ENCODE results near the gene MAP3K10.
"Not testable (repeated sequence)": the region's sequence is repeated elsewhere in the genome, so short reads cannot be mapped to it uniquely, and the experiment has no call there.

Gene MAP3K10

DNA sequence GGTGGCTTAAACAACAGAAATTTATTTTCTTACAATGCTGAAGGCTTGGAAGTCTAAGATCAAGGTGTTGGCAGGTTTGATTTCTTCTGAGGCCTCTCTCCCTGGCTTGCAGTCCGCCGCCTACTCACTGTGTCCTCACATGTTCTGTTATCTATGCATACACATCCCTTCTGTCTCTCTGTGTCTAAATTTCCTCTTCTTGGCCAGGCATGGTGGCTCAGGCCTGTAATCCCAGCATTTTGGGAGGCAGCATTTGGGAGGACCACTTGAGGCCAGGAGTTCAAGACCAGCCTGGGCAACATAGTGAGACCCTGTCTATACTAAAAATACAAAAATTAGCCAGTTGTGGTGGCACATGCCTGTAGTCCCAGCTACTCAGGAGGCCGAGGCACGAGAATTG lies 19.9 kb upstream of the MAP3K10 start:
- not testable (repeated sequence) for DNase-seq (ENCODE audit: low read depth in 2 of 3, low spot score in 1 of 3)

DNA sequence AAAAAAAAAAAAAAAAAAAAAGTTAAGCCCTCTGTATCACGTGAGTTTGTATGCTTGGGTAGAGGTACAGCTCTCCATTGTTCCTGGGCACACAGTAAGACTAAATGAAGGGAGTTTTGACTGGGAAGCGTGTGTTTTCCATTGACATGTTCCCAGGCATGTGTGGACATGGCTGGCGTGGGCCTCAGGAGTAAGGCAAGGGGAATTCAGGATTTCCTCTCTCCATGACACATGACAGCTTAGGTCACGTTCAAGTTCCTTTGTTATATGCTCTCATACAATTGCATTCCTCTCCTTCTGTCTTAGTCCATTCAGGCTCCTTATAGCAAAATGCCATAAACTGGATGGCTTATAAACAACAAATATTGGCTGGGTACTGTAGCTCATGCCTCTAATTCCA lies 17.1 kb upstream of the MAP3K10 start:
- no peak for DNase-seq (ENCODE audit: low read depth in 2 of 3, low spot score in 1 of 3)

DNA sequence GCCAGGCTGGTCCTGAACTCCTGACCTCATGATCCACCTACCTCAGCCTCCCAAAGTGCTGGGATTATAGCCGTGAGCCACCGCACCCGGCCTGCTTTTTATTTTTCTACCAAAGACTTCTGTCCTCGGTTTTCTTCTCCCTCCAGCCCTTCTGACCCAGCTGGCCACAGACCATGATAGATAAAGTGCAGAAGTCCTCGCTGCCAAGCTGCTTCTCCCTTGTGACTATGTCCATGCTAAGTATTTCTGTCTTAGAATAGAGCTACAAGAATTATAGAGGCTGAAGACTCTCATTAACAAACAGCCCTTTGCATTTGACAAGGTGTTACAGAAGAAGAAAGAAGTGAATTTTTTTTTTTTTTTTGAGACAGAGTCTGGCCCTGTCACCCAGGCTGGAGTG lies 15.4 kb upstream of the MAP3K10 start:
- no peak for DNase-seq (ENCODE audit: low read depth in 2 of 3, low spot score in 1 of 3)

- no peak for DNase-seq (ENCODE audit: low read depth in 2 of 3, low spot score in 1 of 3)
These were observed 13.7 kb upstream of the MAP3K10 start for GRCh38 chr19:40177286-40178070.

DNA sequence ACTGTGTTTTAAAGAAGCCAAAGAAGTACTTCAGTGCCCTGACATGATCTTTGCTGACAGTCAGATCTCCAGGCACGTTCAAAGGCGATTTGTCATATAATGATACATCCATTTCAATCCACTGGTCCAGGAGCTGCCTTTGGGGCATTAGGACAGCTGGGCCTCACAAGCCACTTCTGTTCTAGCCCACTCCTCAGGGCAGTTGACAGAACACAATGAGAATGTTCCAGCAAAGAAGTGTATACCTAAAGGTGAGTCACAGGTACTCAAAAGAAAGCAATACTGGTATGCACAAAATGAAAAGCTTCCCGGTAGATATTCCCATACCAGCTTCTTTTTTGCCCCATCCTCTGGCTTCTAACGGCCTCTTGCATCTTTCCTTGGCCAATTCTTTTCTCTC lies 12.5 kb upstream of the MAP3K10 start:
- no peak for DNase-seq (ENCODE audit: low read depth in 2 of 3, low spot score in 1 of 3)

DNA sequence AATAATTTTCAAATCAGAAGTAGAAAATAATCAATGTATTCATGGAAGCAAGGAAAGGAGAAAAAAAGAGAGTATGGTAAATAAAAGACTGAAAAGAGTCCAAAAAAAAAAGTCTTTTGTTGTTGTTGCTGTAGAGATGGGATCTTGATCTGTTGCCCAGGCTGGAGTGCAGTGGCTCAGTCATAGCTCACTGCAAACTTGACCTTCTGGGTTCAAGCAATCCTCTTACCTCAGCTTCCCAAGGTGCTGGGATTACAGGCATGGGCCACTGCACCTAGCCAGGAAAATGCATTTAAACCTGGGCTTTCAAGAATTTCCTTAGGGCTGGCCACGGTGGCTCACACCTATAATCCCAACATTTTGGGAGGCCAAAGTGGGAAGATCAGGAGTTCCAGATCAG lies 7.0 kb upstream of the MAP3K10 start:
- DNase-seq (ENCODE audit: low read depth in 2 of 3, low spot score in 1 of 3) = no peak

GRCh38 chr19:40191836-40192646 lies 815 bp downstream of the MAP3K10 start:
- DNase-seq (ENCODE audit: low read depth in 2 of 3, low spot score in 1 of 3) = no peak

DNA sequence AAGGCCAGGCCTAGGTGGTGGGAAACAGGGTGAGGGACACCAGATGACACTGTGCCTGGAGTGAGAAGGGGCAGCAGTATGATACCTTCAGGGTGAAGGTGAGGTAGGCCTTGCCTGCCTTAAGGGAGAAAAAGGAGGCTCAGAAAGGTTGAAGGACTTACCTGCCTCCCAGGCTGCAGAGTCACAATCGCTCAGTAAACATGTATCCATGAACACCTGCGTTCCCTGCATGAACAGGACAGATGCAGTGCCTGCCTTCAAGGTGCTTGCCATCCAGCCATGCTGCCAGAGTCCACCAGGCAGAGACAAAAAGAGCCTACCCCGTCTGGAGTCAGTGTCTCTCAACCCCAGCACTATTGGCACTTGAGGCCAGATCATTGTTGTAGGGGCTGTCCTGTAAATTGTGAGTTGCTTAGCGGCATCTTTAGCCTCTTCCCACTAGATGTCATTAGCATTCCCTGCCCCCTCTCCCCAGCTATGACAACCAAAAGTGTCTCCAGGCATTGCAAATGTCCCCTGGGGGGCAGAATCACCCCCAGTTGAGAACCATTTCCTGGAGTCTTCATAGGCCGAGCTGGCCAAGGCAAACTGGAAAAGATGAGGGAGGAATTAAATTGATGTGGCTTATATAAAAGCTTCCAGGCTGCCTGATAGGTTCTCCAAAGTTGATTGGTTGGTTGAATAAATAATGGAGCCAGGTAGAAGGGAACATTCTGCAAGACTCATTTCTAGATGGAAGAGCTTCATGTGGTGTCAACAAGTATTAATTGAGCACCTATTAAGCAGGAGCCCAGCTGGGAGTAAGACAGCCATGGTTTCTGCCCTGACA lies 1.7 kb downstream of the MAP3K10 start:
- DNase-seq (ENCODE audit: low read depth in 2 of 3, low spot score in 1 of 3) = no peak

DNA sequence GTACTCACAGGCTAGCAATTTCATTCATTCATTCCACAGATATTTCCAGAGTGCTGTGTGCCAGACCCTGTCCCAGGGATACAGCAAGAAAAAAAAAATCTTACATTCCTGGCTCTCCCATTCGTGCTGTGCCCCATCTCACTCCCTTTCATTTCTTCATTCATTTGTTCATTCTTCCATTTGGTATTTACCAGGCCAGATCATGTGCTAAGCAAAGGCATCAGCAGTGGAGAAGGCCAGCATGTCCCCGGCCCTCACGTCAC lies 2.3 kb downstream of the MAP3K10 start:
- DNase-seq (ENCODE audit: low read depth in 2 of 3, low spot score in 1 of 3) = no peak

GRCh38 chr19:40198272-40198990 lies 7.2 kb downstream of the MAP3K10 start:
- DNase-seq (ENCODE audit: low read depth in 2 of 3, low spot score in 1 of 3) = no peak

DNA sequence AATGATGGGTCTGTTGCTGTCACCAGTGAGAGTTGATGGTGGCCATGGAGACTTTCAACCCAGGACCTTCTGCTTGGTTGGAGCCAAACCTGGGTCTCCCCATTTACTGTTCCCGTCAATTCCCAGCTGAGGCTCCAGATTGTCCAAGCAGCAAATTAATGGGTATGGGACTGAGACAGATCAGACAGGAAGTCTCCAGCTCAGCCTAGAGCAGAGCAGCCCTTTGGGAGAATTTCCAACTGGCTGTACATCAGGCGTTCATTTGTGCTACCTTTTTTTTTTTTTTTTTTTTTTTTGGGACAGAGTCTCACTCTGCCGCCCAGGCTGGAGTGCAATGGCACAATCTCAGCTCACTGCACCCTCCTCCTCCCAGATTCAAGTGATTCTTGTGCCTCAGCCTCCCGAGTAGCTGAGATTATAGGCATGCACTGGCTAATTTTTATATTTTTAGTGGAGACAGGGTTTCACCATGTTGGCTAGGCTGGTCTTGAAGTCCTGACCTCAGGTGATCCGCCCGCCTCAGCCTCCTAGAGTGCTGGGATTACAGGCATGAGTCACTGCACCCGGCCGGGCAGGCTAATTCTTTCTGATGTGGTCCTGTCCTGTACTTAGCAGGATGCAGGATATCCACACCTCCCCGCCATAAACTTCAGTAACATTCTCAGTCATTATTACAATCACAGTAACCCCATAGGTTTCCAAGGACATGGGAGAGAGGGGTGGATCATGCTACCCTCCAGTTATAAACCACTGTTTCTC lies 9.3 kb downstream of the MAP3K10 start:
- DNase-seq (ENCODE audit: low read depth in 2 of 3, low spot score in 1 of 3) = no peak

- DNase-seq (ENCODE audit: low read depth in 2 of 3, low spot score in 1 of 3) = no peak
These were observed 13.2 kb downstream of the MAP3K10 start for GRCh38 chr19:40204381-40204780.

DNA sequence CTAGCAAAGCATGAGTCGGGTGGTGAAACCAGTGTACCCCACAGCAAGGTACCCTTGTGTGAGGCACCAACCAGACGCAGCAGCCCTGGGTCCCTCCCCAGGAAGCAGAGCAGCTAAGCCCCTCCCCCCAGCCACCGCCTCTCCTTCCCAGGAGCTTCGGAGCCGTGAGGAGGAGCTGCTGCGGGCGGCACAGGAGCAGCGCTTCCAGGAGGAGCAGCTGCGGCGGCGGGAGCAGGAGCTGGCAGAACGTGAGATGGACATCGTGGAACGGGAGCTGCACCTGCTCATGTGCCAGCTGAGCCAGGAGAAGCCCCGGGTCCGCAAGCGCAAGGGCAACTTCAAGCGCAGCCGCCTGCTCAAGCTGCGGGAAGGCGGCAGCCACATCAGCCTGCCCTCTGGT lies 14.5 kb downstream of the MAP3K10 start:
- DNase-seq (ENCODE audit: low read depth in 2 of 3, low spot score in 1 of 3) = no peak

DNA sequence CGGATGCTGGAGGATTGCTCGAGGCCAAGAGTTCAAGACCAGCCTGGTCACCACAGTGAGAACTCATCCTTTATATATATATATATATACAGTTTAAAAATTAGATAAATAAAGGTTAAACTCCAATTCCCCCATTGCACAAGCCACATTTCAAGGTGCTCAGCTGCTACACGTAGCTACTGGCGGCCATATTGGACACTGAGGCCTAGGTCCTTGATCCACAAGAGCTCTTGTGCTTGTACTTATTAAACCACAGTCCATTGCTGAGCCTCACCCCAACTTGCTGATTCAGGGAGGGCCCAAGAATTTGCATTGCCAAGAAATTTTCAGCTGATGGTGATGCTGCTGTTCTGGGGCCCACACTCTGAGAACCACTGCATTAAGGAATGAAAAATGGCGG lies 17.4 kb downstream of the MAP3K10 start:
- DNase-seq (ENCODE audit: low read depth in 2 of 3, low spot score in 1 of 3) = no peak

DNA sequence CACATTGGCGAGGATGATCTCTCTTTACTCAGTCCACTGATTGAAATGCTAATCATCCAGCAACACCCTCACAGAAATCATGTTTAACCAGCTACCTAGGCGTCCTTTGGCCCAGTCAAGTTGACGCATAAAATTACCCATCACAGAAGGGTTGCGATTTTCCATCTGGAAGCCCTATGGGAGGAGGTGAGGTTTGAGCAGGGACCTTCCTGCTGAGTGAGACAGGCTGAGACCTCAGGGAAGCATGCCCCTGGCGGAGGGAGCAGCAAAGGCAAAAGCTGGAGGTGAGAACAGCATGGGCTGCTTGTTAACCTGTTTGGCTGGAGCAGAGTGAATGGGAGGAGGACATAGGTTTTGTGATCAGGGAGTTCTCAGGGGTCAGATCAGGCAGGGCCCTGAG lies 19.7 kb downstream of the MAP3K10 start:
- DNase-seq (ENCODE audit: low read depth in 2 of 3, low spot score in 1 of 3) = no peak

- DNase-seq (ENCODE audit: low read depth in 2 of 3, low spot score in 1 of 3) = no peak
These were observed 22.1 kb downstream of the MAP3K10 start for GRCh38 chr19:40213251-40213829.

DNA sequence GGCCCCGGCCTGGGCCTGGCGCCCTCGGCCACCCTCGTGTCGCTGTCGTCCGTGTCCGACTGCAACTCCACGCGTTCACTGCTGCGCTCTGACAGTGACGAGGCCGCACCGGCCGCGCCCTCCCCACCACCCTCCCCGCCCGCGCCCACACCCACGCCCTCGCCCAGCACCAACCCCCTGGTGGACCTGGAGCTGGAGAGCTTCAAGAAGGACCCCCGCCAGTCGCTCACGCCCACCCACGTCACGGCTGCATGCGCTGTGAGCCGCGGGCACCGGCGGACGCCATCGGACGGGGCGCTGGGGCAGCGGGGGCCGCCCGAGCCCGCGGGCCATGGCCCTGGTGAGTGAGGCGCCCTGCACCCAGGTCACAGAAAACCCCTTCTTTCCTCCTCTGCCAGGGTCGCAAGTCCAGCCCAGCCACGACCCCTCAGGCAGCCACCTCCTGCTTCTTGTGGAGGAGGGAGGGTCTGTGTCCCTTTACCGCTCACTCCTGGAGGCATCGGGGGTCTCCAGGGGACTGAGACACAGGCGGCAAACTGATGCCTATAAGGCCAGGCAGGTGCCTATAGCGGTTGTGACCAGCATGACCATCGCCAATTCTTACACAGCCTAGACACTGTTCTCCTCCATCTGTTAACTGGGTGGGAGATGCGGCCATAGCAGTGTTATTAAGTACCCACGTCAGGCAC lies 22.8 kb downstream of the MAP3K10 start:
- no peak for DNase-seq (ENCODE audit: low read depth in 2 of 3, low spot score in 1 of 3)

DNA sequence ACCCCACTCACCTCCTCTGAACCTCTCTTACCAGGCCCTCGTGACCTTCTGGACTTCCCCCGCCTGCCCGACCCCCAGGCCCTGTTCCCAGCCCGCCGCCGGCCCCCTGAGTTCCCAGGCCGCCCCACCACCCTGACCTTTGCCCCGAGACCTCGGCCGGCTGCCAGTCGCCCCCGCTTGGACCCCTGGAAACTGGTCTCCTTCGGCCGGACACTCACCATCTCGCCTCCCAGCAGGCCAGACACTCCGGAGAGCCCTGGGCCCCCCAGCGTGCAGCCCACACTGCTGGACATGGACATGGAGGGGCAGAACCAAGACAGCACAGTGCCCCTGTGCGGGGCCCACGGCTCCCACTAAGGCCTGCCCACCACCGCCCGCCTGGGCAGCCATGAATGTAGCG lies 23.7 kb downstream of the MAP3K10 start:
- DNase-seq (ENCODE audit: low read depth in 2 of 3, low spot score in 1 of 3) = no peak

DNA sequence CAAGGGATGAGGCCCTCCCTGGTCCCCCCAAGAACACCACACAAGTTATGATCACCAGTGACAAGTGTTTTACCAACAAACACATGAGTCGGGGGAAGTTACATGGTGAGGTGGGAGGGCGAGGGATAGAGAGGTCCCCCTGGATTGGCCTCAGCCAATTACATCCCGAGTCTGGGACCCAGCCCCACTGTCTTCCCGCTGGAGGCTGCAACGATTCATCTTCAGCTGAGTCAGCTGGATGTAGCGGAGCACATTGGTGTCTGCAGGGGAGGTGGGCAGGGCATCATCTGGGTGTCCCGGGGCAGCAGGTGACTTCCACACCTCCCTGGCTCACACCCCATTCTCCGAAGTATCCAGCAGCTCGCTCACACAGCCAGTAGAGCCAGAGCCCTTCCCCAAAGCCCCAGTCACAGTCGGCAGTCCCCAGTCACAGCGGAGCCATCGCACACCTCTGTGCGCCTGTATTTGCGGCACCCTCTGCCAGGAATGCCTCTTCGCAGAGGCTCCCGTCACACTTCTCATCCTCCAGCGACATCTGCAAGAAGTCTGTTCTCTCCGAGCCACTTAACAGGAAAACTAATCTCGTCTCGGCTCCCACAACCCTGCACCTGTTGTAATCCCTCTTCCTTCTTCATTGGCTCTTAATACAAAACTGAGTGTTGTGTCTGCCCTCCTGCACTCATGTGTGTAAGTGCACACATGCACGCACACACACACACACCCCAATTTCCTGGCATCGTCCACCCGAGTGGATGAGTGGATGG lies 25.0 kb downstream of the MAP3K10 start:
- no peak for DNase-seq (ENCODE audit: low read depth in 2 of 3, low spot score in 1 of 3)

Data from stimulated activated CD4-positive, alpha-beta T cell treated with anti-CD3 and anti-CD28 coated beads, Interleukin-12 subunit alpha, Interleukin-12 subunit beta, amount 100 ng/mL, for 48 hours (primary cell).